SU-DHL-6 (cell line): Measurements from ENCODE around the gene TLE6.

Source experiments
- EZH2phosphoT487 ChIP-seq: fragments of 200-600 bp; sonication (generic), shearing (Covaris generic); conservative IDR thresholded peaks from 2 replicates; pipeline ENCODE4 v1.6.1; 2018; ENCODE audit warnings: mild to moderate bottlenecking, antibody characterized with exemption, low read length, moderate library complexity, mixed read lengths
- TF ChIP-seq, protein P1 (sequence below): fragments of 200-600 bp; sonication (generic); IDR thresholded peaks from one replicate; pipeline ENCODE4 v1.5.1; 2017; ENCODE audit warnings: antibody characterized with exemption, mild to moderate bottlenecking, low read length, moderate library complexity; ENCODE audit not compliant: insufficient read depth, poor library complexity, severe bottlenecking

DNA sequence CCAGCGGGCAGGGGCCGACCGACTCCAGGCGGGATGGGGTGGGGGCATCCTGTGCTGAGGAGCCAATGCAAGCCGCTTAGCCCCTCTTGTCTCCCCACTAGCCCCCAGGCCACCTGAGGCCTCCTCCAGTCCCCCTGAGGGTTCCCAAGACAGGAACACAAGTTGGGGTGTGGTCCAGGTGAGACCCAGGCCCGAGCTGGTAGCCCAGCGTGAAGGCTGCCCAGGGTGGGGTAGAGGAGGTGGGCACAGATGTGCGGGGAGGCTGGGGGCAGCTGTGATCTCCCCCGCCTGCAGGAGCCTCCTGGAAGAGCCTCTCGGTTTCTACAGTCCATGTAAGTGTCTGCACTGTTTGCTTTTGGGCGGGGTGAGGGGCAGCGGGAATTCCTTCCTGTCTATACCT is 10.4 kb downstream of the TLE6 start:
- TF ChIP-seq, protein P1, sequence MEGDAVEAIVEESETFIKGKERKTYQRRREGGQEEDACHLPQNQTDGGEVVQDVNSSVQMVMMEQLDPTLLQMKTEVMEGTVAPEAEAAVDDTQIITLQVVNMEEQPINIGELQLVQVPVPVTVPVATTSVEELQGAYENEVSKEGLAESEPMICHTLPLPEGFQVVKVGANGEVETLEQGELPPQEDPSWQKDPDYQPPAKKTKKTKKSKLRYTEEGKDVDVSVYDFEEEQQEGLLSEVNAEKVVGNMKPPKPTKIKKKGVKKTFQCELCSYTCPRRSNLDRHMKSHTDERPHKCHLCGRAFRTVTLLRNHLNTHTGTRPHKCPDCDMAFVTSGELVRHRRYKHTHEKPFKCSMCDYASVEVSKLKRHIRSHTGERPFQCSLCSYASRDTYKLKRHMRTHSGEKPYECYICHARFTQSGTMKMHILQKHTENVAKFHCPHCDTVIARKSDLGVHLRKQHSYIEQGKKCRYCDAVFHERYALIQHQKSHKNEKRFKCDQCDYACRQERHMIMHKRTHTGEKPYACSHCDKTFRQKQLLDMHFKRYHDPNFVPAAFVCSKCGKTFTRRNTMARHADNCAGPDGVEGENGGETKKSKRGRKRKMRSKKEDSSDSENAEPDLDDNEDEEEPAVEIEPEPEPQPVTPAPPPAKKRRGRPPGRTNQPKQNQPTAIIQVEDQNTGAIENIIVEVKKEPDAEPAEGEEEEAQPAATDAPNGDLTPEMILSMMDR: no peak
- no peak for TF ChIP-seq EZH2phosphoT487
